ENCODE measurements around the gene ARHGAP15.

DNA sequence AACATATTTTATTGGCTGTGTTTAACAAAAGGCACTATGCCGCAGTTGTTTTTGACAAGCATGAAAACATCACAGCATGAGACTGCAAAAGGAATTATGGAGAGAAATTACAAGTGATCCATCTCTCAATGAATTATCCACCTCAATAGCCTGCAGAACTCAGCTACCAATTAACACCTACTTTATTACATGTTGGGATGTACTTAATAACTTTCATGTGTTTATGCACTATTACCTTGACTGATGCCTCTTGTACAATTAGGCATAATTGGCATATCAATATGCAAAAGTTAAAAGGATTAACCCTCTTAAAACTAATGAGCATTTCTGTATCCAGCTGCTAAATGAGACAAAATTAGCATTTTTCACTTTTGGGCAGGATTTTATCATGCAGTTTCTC lies 27.8 kb downstream of the ARHGAP15 start:
- TF ChIP-seq POLR2A (IDR thresholded peaks at IDR 0.05; ENCODE audit: low read length), result no peak
- TF ChIP-seq GATA1 (IDR thresholded peaks at IDR 0.05; ENCODE audit: low read depth, low read length), result no peak

All from erythroblast (primary cell).